H54 (cell line): ENCODE measurements around the gene TPPP3.

ENCODE experiments used
- DNase-seq: peaks from one replicate; pipeline ENCODE4 v3.0.0; 2011; ENCODE audit warnings: low spot score, mixed read lengths; ENCODE audit not compliant: insufficient read length
- FAIRE-seq: peaks from 3 replicates; lab custom pipeline; 2011; peaks lifted over from hg19 to GRCh38; lab: Jason Lieb, UNC
- POLR2A ChIP-seq: IDR thresholded peaks from 2 replicates; pipeline ENCODE4 v1.6.1; 2011; ENCODE audit warnings: low read depth, mild to moderate bottlenecking, low read length

The TPPP3 gene

DNA sequence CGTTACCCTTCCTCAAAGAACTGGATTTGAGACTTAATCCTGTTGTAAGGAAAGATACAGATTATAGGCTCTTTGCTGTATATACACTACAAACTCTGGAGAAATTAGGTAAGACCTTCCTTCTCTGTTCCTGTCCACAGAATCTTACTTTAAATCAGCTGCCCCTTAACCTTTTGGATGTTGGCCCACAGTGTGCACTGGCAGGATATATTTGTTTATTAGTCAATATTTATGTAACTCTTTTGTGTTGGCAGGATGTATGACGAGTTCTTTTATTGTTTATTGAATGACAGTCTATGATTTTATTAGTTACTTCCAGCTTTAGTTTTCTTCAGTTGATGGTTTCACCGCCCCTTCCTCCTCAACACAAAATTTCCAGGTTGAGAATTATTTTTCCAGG is 47.0 kb downstream of the TPPP3 start:
- no peak for FAIRE-seq
- TF ChIP-seq POLR2A, result no peak
- no peak for DNase-seq

DNA sequence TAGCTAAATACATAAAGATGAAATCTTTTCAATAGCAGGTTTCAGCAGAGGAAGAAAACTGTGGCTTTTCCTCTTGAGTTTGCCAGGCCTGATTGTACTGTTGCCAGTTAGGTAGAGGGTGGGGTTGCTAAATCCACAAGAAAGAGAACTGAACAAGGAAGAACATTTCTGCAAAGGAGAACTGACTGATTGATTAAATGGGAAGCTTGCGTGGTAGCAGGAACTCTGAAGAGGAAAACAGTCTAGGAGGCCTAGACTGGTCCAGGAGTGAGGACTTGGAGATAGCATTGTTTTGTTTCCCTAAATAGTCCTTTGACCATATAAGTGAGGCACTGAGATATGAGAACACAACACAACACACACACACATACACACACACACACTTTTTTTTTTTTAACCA is 47.9 kb downstream of the TPPP3 start:
- DNase-seq (no peak), FAIRE-seq (no peak)
- TF ChIP-seq POLR2A, result no peak

DNA sequence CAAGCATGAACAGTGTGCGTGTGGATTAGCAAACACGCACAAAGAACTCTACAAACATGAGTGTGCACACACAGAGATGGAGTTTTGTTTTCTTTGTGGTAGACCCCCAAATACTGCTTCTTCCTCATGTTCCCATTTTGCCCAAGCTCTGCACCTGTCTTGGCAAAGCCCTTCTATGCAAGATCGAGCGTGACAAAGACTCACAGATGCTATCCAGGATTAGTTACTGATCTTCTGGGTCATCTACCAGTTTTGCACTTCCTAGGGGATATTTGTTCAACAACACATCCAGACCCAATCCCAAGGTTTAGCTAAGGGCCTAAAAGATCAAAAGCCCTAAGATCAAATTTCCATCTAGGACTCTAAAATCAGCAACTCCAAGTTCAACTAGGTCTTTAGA is 50.7 kb downstream of the TPPP3 start:
- no peak for TF ChIP-seq POLR2A
- FAIRE-seq (no peak), DNase-seq (no peak)

DNA sequence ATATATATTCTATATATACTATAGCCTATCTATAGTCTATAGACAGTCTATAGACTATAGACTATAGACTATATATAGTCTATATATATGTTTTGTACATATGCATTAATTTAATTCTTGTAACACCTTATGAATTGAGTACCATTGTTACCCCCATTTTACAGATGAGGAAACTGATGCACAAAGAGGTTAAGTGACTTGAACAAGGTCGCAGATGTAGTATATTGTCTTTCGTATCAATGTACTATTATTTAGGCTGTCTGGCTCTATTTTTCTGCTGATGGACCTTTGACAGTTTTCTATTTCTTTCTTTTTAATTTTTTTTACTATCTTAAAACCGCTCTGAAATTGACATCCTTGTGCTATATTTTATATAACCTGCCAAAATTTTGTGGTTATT is 52.0 kb downstream of the TPPP3 start:
- no peak for TF ChIP-seq POLR2A
- FAIRE-seq (no peak), DNase-seq (no peak)
